ENCODE measurements around the gene FAM13A. TPM values are rescaled to one million over a fixed set of nuclear protein-coding genes. Genes with fewer than 3 reads are reported as not detected.

FAM13A gene
- total and polyA plus RNA-seq, 2 of the 4 experiments (the other 2 are of a cell fraction): 13.1 to 22.0 TPM

- Histone ChIP-seq H2BK15ac (ENCODE audit: low read depth, low read length) (no peak overlapping the region), H2BK5ac (ENCODE audit: low read depth, low read length, poor library complexity, severe bottlenecking) (no peak overlapping the region), H2BK20ac (ENCODE audit: low read depth, low read length) (no peak overlapping the region), H4K5ac (ENCODE audit: low read depth, low read length) (no peak overlapping the region), H3K4me1 (ENCODE audit: control insufficient read depth, insufficient read depth, low read length) (peaks cover 2% of the 10 kb centered on the region), H2AFZ (replicated peaks; ENCODE audit: low read length, poor library complexity) (no peak overlapping the region), H3K27me3 (ENCODE audit: control insufficient read depth, insufficient read depth, low read length) (no peaks in the 10 kb centered on the region), H4K20me1 (ENCODE audit: insufficient read depth, low read length) (0 out of 2 replicates have a peak, but pooled peaks cover 4% of the 10 kb centered on the region), H3K36me3 (ENCODE audit: control insufficient read depth, insufficient read depth, low read length) (peaks cover 3% of the 10 kb centered on the region; the same call in 1 of the 2 replicates), H3K14ac (replicated peaks; ENCODE audit: low read depth, low read length) (no peak overlapping the region), H2BK120ac (ENCODE audit: low read depth, low read length) (no peak overlapping the region), H4K91ac (ENCODE audit: insufficient read depth, low read depth, low read length) (no peak overlapping the region), H3K4me3 (ENCODE audit: insufficient read depth, low read depth, low read length) (no peak overlapping the region), H3K9ac (ENCODE audit: low read depth, low read length) (no peak overlapping the region), H3K27ac (ENCODE audit: insufficient read depth, low read length) (no peak overlapping the region), H2AK5ac (ENCODE audit: low read depth, low read length) (no peak overlapping the region), H2AK9ac (replicated peaks; ENCODE audit: low read depth, low read length, poor library complexity) (no peak overlapping the region), H3K18ac (ENCODE audit: low read depth, low read length) (no peak overlapping the region), H3K79me1 (ENCODE audit: low read depth in 1 of 2, low read length in 2 of 2) (peaks cover 10 to 17% of the 10 kb centered on the region in 2 experiments; a peak in 3 of 4 replicates), H3K9me3 (ENCODE audit: control insufficient read depth, insufficient read depth, low read length) (no peaks in the 10 kb centered on the region), H3K9me1 (ENCODE audit: insufficient read depth, low read length) (peaks cover 7% of the 10 kb centered on the region; the same call in 1 of the 2 replicates), H3K56ac (ENCODE audit: extremely low read depth, insufficient read depth, low read length) (no peak overlapping the region), H3K23ac (ENCODE audit: low read depth, low read length) (no peak overlapping the region), H3K4me2 (ENCODE audit: low read depth, low read length) (no peak overlapping the region), H3K4ac (ENCODE audit: low read depth, low read length) (no peak overlapping the region), H4K8ac (ENCODE audit: low read depth in 2 of 2, low read length in 2 of 2) (no peak overlapping the region)
- intact Hi-C loops (cut with micrococcal nuclease): no loop called here
- no peak for DNase-seq
- dilution Hi-C loops (cut with HindIII; ENCODE audit: low sequenced_read_pairs, unreplicated experiment): no loop called here
- CTCF ChIA-PET: interaction anchor here (1.0 kb wide), 1 partner anchor 19 kb away, joined by 3 read pairs; no protein-coding TSS in a partner anchor
- ATAC-seq (ENCODE audit: low read depth): no peak
- TF ChIP-seq POLR2A (IDR thresholded peaks at IDR 0.05; ENCODE audit: low read depth, low read length): no peak
- no peak for TF ChIP-seq SMC3 (IDR thresholded peaks at IDR 0.05; ENCODE audit: low read depth, low read length)
- no peak for TF ChIP-seq CEBPB (IDR thresholded peaks at IDR 0.05; ENCODE audit: low read depth, low read length)
- TF ChIP-seq, protein P1, sequence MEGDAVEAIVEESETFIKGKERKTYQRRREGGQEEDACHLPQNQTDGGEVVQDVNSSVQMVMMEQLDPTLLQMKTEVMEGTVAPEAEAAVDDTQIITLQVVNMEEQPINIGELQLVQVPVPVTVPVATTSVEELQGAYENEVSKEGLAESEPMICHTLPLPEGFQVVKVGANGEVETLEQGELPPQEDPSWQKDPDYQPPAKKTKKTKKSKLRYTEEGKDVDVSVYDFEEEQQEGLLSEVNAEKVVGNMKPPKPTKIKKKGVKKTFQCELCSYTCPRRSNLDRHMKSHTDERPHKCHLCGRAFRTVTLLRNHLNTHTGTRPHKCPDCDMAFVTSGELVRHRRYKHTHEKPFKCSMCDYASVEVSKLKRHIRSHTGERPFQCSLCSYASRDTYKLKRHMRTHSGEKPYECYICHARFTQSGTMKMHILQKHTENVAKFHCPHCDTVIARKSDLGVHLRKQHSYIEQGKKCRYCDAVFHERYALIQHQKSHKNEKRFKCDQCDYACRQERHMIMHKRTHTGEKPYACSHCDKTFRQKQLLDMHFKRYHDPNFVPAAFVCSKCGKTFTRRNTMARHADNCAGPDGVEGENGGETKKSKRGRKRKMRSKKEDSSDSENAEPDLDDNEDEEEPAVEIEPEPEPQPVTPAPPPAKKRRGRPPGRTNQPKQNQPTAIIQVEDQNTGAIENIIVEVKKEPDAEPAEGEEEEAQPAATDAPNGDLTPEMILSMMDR (conservative IDR thresholded peaks at IDR 0.05; ENCODE audit: low read depth, low read length): no peak
- no peak for TF ChIP-seq MXI1 (IDR thresholded peaks at IDR 0.05; ENCODE audit: borderline replicate concordance, low read depth, low read length)
- TF ChIP-seq NFE2L2 (IDR thresholded peaks at IDR 0.05; ENCODE audit: low read depth, low read length): no peak
- no peak for TF ChIP-seq FOS (IDR thresholded peaks at IDR 0.05; ENCODE audit: low read depth, low read length)
- no peak for TF ChIP-seq ELK1 (IDR thresholded peaks at IDR 0.05; ENCODE audit: borderline replicate concordance, low read depth, low read length)
- TF ChIP-seq RFX5 (IDR thresholded peaks at IDR 0.05; ENCODE audit: low read depth, low read length): no peak
- TF ChIP-seq CHD1 (IDR thresholded peaks at IDR 0.05; ENCODE audit: low read depth, low read length): no peak
- no peak for TF ChIP-seq RAD21 (IDR thresholded peaks at IDR 0.05; ENCODE audit: low read length)
- no peak for TF ChIP-seq MAFK (IDR thresholded peaks at IDR 0.05; ENCODE audit: low read depth, low read length)
- no peak for TF ChIP-seq MAZ (IDR thresholded peaks at IDR 0.05; ENCODE audit: borderline replicate concordance, low read depth, low read length)
- no peak for TF ChIP-seq BHLHE40 (IDR thresholded peaks at IDR 0.05; ENCODE audit: low read depth, low read length)
- no peak for TF ChIP-seq USF2 (IDR thresholded peaks at IDR 0.05; ENCODE audit: low read depth, low read length)
- POLR2A ChIA-PET (ENCODE audit: unreplicated experiment): no interaction called here
- no TSS peak for BruUV-seq (replicated peaks)
- in situ Hi-C loops (cut with MboI; ENCODE audit: low sequenced_read_pairs): loop anchor here (25.0 kb wide), 1 partner anchor 265 kb away; no protein-coding TSS in a partner anchor
- WGBS, 2 experiments (ENCODE audit: extremely low coverage in 2 of 2, insufficient read length in 1 of 2): no CpG with 5 or more reads among the region's 1 CpG
Measured at GRCh38 chr4:88802138-88802537, 254.8 kb downstream of the FAM13A start.

All from IMR-90 (cell line).